ENCODE data around the gene SEPSECS. TPM values are rescaled to one million over a fixed set of nuclear protein-coding genes. Genes with fewer than 3 reads are reported as not detected.

Gene SEPSECS
- total RNA-seq, 4 donors from 2014 or later: 3.0 to 7.2 (median 4.4) TPM

- Histone ChIP-seq H3K4me3 (no peak overlapping the region), H3K27ac (no peak overlapping the region), H3K9me3 (no peaks in the 10 kb centered on the region), H3K27me3 (no peaks in the 10 kb centered on the region), H3K4me1 (no peaks in the 10 kb centered on the region), H3K36me3 (peaks cover 0 to 18% (median 0%) of the 10 kb centered on the region in 3 donors)
- TF ChIP-seq, protein P1, sequence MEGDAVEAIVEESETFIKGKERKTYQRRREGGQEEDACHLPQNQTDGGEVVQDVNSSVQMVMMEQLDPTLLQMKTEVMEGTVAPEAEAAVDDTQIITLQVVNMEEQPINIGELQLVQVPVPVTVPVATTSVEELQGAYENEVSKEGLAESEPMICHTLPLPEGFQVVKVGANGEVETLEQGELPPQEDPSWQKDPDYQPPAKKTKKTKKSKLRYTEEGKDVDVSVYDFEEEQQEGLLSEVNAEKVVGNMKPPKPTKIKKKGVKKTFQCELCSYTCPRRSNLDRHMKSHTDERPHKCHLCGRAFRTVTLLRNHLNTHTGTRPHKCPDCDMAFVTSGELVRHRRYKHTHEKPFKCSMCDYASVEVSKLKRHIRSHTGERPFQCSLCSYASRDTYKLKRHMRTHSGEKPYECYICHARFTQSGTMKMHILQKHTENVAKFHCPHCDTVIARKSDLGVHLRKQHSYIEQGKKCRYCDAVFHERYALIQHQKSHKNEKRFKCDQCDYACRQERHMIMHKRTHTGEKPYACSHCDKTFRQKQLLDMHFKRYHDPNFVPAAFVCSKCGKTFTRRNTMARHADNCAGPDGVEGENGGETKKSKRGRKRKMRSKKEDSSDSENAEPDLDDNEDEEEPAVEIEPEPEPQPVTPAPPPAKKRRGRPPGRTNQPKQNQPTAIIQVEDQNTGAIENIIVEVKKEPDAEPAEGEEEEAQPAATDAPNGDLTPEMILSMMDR (IDR thresholded peaks at IDR 0.05): no peak
- no peak for TF ChIP-seq POLR2A (IDR thresholded peaks at IDR 0.05)
- no peak for DNase-seq
- intact Hi-C loops (cut with DNase I): no loop called here
- WGBS, 2 donors: 95 to 100% methylated on average over 1 of the region's 1 CpG
Observed at GRCh38 chr4:25129917-25130316, 30.3 kb downstream of the SEPSECS start.

DNA sequence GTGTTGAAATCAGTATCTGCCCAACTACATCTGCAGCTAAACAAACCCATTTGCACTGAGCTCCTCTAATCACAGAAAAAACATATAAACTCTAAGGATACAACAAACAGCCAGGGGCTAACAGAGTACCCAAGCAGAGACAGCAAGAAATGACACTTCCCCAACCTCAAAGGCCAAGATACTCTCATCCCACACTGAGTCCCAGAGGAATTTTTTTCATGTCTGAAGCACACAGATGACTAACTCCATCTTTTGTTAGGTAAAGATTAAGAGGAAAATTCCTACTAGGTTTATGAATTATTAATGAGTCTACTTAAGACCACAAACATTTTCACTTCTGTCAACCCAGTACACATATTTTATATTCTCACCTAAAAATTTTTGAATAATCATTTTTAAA, 31.6 kb downstream of the SEPSECS start:
- no peak overlapping the region for H3K4me3 ChIP-seq
- H3K27me3 ChIP-seq: no peaks in the 10 kb centered on the region
- H3K36me3 ChIP-seq: peaks cover 0 to 31% (median 10%) of the 10 kb centered on the region in 3 donors
- no peaks in the 10 kb centered on the region for H3K9me3 ChIP-seq
- no peaks in the 10 kb centered on the region for H3K4me1 ChIP-seq
- no peak for TF ChIP-seq POLR2A (IDR thresholded peaks at IDR 0.05)
- TF ChIP-seq, protein P1 (IDR thresholded peaks at IDR 0.05): no peak
- intact Hi-C loops (cut with DNase I): no loop called here
- no peak overlapping the region for H3K27ac ChIP-seq
- no peak for DNase-seq

DNA sequence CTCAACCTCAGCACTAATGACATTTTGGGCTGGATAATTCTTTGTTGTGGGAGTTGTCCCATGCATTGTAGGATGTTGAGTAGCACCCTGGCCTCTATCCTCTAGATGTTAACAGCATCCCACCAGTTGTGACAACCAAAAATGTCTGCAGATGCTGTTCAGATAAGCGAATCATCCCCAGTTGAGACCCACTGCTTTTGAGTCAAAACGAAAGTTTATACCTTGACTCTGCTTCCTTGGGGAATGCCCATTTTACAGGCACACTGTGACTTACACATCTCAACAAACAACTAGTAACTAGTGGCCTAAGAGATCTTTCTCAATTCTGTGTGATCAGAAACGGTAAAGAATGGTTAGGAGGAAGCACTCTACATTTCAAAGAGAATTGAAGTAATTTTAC, 37.0 kb downstream of the SEPSECS start:
- DNase-seq: no peak
- no peak for TF ChIP-seq POLR2A (IDR thresholded peaks at IDR 0.05)
- TF ChIP-seq, protein P1 (IDR thresholded peaks at IDR 0.05): no peak
- no peak overlapping the region for H3K27ac ChIP-seq
- no peaks in the 10 kb centered on the region for H3K9me3 ChIP-seq
- H3K4me3 ChIP-seq: no peak overlapping the region
- WGBS, 2 donors: 81 to 82% methylated on average over 3 of the region's 3 CpGs
- H3K27me3 ChIP-seq: no peaks in the 10 kb centered on the region
- peaks cover 0 to 33% (median 11%) of the 10 kb centered on the region in 3 donors for H3K36me3 ChIP-seq
- no peaks in the 10 kb centered on the region for H3K4me1 ChIP-seq
- intact Hi-C loops (cut with DNase I): no loop called here

DNA sequence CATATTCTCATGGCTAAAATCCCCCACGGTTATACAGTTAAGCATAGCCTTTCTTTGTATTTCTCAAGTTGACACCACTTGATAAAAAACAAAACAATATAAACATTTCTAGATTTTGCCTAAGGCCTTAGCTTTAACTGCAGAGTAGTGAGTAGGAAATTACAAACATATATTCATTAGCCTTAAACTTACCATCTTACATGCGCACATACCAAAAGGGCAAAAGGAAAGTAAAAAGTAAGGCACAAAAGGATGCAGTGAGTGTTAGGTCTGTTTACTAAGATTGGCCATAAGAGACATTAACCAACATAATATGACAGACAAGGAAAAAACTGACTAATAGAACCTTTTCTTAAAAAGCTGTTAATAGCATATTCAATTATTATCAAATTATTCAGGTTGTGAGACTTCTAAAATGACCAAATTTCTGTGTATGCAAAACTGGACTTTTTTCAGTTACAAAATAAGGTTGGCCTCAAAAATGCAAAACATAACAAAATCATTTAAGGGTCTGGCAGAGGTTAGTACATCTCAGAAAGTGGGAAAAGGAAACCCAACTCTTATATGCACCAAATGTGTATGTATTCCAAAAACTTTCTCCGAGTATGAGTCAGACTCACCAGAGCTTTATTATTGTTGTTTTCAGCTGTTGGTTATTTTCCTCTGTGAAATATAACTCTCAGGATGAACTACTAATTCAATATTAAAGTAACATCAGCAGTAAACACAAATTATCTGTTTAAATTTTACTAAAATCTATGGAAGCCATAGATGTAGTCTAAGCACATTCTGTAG, 39.9 kb downstream of the SEPSECS start:
- intact Hi-C loops (cut with DNase I): no loop called here
- Histone ChIP-seq H3K4me3 (no peak overlapping the region), H3K27ac (no peak overlapping the region), H3K4me1 (no peaks in the 10 kb centered on the region), H3K36me3 (peaks cover 0 to 31% (median 11%) of the 10 kb centered on the region in 3 donors), H3K27me3 (no peaks in the 10 kb centered on the region), H3K9me3 (no peaks in the 10 kb centered on the region)
- no peak for DNase-seq
- WGBS, 2 donors: 90 to 92% methylated on average over 3 of the region's 3 CpGs
- TF ChIP-seq, protein P1 (IDR thresholded peaks at IDR 0.05): no peak
- no peak for TF ChIP-seq POLR2A (IDR thresholded peaks at IDR 0.05)

- Histone ChIP-seq H3K27me3 (no peaks in the 10 kb centered on the region), H3K36me3 (peaks cover 0 to 6% (median 0%) of the 10 kb centered on the region in 3 donors), H3K9me3 (no peaks in the 10 kb centered on the region), H3K27ac (no peak overlapping the region), H3K4me1 (no peaks in the 10 kb centered on the region), H3K4me3 (no peak overlapping the region)
- 89 to 96% methylated on average over 6 of the region's 6 CpGs for WGBS, 2 donors
- intact Hi-C loops (cut with DNase I): no loop called here
- no peak for DNase-seq
- TF ChIP-seq, protein P1 (IDR thresholded peaks at IDR 0.05): no peak
- no peak for TF ChIP-seq POLR2A (IDR thresholded peaks at IDR 0.05)
Observed at GRCh38 chr4:25117716-25118472, 42.4 kb downstream of the SEPSECS start.
